Fibroblast of skin of scalp (primary cell): ENCODE data around the gene RAD51B.

Experiments used
- DNase-seq: peaks from one replicate; pipeline ENCODE4 v3.0.0-alpha.2; 2013

Gene RAD51B

DNA sequence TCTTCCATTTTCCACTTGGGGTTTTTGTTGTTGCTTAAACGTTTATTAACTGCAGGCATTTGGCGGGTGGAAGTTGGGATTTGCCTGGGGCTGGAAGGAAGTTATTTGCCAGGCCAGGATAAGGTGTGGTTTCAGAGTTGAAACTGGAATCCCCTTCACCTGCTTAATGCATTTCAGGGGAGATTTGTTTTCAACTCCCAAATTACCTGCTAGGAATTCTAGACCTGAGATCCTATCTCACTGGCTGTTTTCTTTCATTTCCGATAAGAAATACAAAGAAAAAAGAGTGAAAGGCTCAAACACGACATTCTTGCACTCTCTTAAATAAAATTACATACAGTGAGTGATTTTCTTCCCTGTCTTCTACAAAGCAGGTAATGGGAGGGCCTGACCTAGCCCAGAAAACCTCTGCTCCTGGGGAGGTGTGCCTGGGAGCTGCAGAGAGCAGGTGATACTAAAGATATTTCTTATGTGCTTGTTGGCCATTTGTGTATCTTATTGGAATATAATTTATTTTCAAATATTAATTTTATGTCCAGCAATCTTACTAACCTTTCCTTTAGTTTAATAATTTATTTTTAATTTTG is 695.1 kb downstream of the RAD51B start:
- no peak for DNase-seq

DNA sequence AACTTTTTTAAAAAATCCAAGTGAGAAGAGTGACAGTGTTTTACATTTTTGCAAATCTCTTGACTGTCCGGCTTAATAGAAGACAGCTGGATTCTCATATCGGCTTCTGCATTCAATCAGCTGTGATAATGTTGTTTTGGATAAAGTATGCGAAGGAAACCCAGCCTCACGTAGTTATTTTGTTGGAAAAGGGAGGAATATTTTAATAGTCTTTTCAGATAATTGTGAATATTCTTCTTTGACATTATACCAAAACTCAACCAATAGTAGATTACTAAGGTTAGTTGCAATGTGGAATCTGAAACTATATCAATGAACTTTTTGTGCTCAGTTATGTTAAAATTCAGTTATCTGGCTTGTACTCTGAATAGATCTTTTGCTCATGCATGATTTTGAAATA is 696.8 kb downstream of the RAD51B start:
- DNase-seq = no peak

DNA sequence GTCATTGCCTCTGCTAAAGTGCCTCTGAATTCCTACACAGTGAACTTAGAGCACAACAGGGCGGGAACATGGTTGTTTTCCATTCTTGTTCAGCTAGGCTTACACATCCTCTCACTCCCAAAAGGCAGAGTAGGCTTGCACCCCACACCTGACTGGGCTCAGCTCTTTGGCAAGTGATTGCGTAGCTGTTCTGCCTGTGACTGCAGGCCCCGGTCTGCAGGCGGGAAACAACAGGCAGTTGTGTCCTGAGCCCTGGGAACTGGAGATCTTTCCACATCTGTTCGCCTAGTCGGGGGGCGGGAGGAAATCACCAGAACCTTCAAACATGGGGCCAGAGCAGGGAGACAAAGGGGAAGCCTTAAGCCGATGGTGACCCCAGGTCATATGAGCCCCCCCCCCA is 698.6 kb downstream of the RAD51B start:
- no peak for DNase-seq

DNA sequence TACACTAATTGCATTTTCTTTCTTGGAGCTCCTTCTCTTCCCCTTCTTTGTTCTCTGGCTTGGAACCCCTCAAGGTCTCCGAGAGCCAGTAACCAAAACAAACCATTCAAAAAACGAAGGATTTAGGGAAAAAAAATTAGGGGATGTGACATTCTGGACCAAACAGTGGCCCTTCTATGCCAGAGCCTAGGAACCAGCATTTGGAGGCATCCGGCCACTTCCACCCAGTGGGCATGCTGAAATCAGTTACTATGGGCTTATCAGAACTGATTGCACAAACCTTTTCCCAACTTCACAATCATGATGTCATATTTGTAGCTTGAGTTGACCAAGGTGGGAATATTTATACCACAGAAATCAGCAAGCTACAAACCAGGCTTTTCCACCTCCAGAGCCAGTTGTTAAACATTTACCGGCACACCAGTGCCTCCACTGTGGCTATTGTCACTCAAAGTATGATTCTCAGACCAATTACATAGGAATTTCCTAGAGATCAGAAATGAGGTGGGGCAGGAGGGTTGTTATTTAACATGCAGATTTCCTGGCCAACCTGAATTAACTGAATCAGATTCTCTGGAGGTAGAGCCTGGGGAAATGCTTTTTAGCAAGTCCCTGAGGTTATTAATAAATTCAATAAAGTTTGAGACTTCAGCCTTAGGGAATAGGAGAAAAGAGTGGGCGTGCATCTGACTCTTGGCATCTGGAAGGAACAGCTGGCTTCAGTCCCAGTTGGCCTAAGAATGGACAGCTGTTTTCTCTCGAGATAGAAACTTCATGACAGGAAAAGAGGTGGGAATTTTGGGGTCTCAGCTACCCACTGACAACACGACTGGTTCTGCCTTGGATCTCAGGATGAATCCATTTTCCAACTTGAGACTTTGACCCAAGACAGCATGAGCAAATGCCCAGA is 699.4 kb downstream of the RAD51B start:
- no peak for DNase-seq

DNA sequence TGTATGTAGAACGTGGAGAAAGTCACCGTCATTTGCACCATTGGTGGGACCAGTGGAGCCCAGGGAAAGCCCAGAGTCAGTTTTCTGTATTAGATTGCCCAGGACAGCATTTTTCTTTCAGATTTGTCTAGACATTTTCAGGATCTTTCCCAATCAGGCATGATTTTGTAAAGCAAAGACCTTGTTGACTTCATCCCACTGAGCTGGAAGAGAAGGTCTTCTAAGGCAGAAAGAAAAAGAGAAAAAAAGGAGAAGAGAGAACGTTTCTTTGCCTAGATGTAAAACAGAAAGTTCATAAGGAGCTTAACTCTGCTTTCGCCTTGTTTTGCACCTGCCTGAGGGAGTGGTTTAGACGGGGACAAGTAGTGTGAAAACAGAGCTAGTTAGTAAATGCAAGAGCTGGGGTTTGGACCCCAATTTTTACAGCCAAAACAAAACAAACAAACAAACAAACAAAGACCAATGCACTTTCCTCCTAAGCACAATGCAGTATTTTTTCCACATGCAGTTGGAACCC is 700.1 kb downstream of the RAD51B start:
- no peak for DNase-seq

DNA sequence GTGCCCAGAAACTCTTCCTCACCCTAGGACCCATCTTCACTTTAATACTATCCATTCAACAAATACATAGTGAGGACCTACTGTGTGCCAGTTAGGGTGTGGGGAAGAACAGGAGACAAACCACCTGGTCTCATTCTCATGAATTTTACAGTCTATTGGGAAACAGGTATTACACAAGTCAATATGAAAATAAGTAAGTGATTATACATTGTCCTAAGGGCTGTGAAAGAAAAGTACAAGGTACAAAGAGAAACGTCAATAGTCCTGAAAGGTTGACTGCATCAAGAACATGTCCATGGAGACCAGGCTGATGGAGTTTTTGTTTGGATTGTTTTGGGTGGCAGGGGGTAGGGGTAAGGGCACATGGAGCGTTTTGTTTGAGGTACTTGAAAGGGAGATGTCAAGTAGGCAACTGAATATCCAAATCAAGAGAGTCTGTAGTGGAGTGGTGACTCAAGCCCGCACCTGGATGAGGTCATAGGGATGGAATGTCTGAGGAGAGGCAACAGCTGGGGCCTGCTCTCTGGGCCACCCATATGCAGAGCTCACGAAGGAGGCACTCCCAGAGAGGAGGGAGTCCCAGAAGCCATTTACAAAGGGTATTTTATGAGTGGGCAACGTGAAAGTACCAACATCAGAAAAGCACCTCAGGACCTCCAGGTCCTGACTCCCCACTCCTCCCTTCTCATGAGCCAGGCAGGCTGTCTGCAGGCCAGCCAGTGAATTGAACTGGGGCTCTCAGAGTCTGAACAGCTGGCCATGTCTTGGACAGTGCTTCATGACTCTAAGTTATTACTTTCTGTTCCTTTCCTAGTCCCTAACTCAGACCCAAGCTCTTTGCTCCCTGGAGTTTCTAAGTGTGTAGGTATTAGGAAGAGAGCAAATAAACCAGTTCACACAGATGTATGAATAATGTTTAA is 701.3 kb downstream of the RAD51B start:
- no peak for DNase-seq

DNA sequence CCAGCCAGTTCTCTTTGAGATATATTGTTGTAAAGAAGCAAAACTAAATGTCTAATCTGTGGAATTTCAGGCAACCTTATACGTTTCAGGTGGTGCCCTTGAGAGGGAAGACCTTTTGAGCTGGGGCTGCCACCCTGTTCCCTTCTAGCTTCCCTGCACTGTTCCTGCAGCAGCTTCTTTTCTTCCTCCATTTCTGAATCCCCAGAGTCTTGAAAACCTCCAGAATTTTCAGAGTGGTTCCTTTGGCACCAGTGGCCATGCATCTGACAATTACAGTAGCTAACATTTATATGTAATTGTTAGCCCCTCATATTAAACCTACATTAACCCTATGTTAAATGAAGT is 702.0 kb downstream of the RAD51B start:
- no peak for DNase-seq

DNA sequence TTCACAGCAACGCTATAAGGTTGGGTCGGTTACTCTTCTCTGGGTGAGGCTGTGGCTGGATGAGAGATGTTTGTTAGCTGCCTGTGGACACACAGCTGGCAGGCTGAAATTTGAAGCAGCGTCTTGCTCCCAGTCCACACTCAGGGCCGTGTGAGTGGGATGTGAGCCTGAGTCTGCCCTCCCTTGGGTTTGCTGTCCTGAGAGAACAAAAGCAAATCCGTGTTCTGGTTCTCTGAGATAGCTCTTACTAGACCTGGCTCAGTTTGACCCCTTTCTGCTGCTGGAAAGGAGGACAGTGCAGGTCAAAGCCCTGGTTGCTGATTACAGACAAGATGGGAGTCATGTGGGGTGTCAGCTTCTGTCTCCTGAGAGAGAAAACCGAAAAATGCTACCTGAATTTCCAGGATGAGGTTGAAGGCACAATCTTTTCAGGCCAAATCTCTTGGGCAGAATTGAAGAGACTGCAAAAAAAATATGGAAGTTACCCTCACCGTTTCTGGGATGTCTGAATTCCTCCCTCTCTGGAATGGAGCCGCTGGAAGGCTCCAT is 702.5 kb downstream of the RAD51B start:
- DNase-seq = no peak

DNA sequence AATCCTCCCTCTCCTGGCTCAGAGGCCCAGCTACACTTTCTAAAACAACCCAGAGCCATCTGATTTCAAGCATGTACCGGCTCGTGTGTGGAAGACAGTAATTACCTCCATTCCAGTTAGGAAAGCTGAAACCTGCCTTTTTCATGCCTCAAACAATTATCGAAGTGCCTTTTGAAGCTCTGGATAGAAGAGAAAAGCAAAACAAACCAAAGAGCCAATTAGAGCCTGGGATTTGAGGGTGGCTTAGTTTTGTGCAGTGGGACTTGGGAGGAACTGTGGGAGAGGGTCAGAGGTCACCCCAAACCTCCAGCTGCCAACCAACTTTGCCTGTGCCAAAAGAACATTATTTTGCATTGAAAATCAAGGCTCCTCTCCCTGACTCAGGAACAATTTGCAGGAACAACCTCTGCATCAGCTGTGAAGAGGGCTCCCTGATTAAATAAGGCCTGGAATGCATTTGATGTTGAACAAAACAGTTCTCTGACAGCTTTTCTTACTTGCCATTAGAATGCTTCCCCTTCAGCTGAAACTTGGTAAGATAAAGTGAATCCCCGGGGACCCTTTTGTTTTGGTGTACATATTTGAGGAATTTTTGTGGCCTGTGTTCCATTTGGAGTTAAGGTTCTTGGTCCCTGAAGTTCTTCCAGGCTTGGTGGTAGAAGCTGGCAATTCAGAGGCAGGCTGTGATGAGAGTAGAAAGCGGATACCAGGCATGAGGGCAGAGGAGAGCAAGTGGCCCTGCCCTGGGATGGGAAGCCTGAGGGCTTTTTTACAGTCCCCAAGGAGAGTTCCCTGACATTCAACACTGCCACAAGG is 703.1 kb downstream of the RAD51B start:
- DNase-seq = peak; percentile 92

DNA sequence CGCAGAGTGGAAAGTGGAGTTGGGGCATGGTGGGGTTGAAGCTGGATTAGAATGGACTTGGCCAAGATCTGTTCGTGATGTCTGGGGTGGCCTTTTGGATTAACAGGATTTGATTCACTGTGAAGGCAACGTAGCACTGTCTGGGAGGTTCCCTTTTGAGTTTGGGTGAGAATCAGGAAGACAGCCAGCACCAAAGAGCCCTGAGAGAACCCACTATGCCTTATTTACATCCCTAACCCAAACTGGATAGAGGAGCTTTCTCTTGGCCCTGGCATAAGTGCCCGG is 703.7 kb downstream of the RAD51B start:
- no peak for DNase-seq

DNA sequence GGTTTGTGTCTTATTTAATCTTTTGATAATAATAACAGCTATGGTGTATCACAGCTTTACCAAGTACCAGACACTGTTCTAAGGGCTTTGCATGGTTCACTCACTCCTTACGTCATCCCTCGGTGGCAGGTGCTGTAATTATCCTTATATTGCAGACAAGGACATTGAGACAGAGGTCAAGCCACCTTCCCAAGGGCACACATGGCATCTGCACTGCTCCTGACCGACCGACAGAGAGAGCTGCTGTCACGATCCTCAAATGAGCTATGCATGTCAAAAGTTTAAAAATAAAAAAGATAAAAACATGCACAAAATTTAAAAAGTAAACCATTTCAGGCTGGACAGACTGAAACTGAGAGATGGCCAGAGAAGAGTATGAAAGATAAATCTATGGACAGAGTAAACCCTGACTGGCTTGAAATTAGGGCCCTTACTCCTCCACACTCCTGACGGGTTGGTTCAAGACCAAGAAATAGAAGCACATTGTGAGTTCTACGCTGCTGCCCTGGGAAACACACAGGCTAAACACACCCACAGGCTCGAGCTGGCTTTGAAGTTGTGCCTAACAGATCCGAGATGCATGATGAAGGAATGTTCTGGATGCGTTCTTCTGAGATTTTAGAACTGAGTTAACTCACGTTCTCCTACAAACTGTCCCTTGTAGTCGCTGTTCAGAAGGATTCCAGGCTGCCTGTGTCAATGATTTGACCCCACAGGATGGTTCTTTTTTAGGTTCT is 704.6 kb downstream of the RAD51B start:
- no peak for DNase-seq

DNA sequence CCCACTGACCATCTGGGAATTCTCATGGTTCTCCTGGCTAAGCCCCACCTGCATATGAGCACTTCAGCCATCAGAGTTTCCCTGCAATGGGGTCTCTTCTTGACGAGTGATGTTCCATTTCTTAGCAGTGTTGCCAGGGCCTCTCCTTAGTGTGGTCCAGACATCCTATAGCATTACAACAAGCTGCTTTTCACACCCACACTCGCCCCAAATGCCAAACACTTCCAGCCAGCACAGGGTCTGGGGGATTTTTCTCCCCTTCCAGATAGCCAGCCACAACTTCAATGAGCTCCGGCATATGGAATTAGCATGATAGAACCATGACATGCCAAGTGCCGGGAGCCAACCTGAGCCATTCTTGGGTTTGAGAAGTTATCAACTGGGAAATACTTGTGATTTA is 705.9 kb downstream of the RAD51B start:
- DNase-seq = no peak

DNA sequence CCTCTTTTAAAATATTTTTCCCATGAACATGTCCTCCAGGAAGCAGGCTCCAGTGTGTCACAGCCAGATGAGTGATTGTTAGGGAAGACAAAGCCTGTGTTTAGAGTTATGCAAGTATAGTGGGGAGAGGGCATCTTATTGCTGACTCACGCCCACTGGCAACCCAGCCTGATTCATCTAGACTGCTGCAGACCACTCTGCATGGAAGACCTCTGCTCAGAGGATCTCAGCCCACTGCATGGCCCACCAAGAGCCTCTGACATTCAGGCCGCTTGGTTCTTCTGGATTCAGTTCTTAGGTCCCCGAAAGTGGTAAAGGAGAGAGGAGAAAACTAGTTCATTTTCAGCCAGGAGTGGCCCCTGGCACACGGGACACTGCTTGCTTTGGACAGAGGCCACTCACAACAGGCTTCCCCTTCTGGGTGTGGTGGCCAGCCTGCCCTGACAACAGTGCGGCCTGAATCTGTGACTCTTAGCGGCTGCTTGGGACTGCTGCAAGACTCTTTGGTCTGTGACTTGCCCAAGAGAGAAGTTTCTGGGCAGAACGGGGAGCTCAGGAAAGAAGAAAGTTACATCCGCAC is 707.0 kb downstream of the RAD51B start:
- peak; percentile 32 for DNase-seq

DNA sequence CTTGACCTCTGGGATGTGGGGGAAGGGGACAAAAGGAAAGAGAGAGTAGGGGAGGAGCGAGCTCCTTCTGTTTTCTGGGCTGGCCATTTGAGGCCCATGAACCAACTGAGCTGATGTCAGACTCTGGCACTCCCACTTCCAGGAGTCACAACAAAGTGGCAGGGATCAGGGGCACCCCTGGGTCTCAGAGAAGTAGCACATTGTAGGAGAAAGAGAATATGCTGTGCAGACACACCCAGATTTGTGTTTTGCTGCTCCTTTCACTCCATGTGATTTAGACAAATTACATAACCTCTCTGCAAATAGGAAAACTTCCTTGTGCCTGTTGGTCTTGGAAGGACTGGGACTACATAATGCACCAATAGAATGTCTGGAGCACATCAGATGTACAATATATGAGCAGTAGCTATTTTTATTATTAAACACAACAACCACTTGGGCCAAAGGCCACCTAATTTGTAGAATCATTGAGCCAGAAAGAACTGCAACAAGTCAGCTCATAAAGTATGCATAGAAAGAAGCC is 707.8 kb downstream of the RAD51B start:
- DNase-seq = no peak

DNA sequence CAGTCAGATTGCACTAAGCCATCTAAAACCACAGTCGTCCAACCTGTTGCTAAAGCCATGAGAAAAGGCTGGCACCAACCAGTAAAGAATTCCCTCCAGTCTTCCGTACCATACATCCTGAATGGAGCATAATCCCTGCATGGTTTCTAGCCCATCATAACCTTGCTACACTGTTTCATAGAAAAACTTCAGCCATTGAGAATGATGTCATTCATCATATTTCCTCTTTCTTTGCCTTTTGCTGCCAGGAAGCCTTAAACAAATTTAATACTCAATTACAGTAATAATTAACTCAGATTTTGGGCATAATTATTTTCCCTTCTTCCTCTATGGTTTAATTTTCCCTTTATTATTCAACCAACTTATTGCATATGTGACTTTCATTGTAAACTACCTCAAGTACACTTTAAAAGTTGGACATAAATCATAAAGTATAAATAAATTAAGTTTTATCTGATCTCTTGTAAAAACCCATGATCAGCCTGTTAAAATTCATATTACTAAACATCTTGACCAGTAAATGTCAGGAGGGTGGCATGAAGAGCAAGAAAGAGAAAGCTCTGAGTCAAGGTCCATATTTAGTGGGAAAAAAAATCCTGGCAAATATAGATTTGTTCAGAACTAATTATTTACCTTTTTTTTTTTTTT is 708.6 kb downstream of the RAD51B start:
- DNase-seq = no peak

DNA sequence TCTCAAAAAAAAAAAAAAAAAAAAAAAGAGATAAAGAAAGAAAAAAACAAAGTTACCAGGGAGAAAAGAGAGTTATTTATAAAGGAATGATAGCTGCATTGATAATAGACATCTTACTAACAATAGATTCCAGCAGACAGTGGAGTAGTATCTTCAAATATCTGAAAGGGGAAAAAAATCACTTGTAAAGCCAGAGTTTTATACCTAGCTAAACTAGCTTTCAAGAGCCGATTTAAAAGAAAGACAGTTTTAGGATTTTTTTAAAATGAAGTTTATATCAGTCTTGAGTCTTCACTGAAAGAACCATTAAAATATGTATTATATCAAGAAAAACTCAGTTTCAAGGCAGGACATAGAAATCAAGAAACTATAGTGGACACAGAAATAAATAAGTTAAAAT is 710.9 kb downstream of the RAD51B start:
- DNase-seq = no peak

DNA sequence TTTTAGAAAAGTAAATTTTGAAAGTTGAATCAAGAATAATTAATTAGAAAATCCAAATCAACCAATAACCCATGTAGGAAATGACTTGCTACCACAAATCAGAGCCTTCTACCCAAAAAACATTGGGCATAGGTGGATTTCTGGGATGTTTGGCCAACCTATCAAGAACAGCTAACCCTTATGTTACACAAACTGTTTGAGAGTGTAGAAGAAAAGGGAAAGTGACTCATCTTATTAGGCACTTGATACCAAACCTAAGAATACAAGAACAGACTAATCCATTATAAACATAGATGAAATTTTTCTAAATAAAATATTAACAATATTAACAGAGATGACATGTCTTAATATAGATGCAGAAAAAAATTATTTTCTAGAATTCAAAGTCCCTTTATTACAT is 712.9 kb downstream of the RAD51B start:
- DNase-seq = no peak

DNA sequence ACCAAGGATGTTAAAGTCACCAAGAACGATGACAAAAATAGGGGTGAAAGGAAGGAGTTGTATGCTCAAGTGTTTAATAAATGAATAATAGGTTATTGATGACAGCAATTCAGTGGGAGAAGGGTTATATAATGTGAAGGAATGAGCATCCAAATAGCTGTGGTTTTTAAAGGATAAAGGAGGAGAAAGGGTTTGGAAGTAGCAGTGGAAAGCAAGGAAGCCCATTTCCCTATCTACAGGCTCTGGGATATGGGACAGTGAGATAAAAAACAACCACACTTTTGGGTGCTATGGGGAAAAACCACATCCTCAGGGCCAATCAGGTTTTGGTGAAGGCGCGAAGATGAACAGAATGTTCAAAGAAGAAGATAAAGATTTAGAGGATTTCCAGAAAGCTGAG is 714.7 kb downstream of the RAD51B start:
- peak; percentile 29 for DNase-seq

DNA sequence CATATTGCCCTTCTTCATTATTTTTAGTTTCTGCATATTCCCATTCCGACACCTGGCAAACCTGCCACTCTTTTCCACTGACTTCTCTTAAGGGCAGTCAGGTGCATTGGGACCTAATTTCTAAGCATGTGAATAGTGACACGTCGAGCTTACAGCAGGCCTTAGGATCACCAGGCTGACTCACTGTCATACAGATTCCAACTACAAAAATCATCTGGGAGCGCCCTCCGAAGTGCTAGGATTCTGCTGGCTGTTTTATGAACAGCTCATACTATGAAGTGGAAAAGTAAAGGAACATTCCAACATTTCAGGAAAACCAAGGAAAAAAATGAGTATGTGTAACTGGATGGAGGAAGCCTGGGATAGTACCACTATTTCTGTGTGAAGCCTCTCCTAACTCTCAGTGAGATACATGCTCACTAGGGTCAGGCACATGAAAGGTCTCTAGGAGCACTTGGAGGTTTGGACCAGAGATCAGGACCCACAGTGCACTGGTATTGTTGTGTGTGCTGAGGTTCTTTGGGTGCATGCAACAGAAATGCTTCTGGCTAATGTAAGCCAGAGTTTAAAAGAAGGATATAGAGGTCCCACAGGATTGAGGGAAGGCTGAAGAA is 715.9 kb downstream of the RAD51B start:
- peak; percentile 95 for DNase-seq

DNA sequence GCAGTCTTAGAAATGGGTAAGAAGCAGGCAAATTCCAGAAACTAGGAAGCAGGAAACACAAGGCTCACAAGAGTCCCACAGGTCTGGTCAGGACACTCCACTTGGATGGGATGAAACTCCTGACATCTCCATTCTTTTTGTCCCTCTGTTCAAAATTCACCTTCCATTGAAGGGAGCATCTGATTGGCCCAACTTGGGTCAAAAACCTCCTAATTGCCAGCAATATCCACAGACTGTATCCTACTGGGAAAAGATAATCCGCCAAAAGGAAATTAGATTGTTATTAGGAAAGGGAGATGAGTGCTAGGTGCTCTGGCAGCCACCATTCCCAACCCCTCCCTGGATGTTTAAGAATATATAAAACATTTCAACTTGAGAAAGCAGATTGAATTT is 716.4 kb downstream of the RAD51B start:
- no peak for DNase-seq
